Measurements from ENCODE around the gene NUDT5. TPM values are rescaled to one million over a fixed set of nuclear protein-coding genes. Genes with fewer than 3 reads are reported as not detected.

NUDT5 gene
- total RNA-seq, 2 experiments from 2014 or later: 71.4 to 74.8 TPM

- ATAC-seq (ENCODE audit: low read depth): no peak
- H3K36me3 Mint-ChIP-seq: peaks cover 39% of the 10 kb centered on the region
- no peak for DNase-seq
- H3K9me3 Mint-ChIP-seq: peaks cover 2% of the 10 kb centered on the region
- H3K4me3 Mint-ChIP-seq: no peak overlapping the region
- no peak overlapping the region for H3K27ac Mint-ChIP-seq
- no peaks in the 10 kb centered on the region for H3K27me3 Mint-ChIP-seq
- POLR2A ChIA-PET: no interaction called here
- H3K4me1 Mint-ChIP-seq: peaks cover 3% of the 10 kb centered on the region
These were observed 25.9 kb upstream of the NUDT5 start for GRCh38 chr10:12221323-12222298.

- peaks cover 28% of the 10 kb centered on the region for H3K36me3 Mint-ChIP-seq
- H3K27ac Mint-ChIP-seq: no peak overlapping the region
- DNase-seq (no peak), ATAC-seq (ENCODE audit: low read depth) (no peak)
- H3K4me3 Mint-ChIP-seq: no peak overlapping the region
- POLR2A ChIA-PET: no interaction called here
- no peaks in the 10 kb centered on the region for H3K9me3 Mint-ChIP-seq
- H3K27me3 Mint-ChIP-seq: no peaks in the 10 kb centered on the region
- peaks cover 9% of the 10 kb centered on the region for H3K4me1 Mint-ChIP-seq
These were observed 23.3 kb upstream of the NUDT5 start for GRCh38 chr10:12218991-12219390.

GRCh38 chr10:12214763-12215218 is 19.1 kb upstream of the NUDT5 start:
- Mint-ChIP-seq H3K27ac (peak overlapping the region; percentile 84), H3K36me3 (peaks cover 25% of the 10 kb centered on the region), H3K9me3 (no peaks in the 10 kb centered on the region), H3K4me3 (peak overlapping the region; percentile 68), H3K4me1 (peaks cover 6% of the 10 kb centered on the region), H3K27me3 (no peaks in the 10 kb centered on the region)
- ATAC-seq (ENCODE audit: low read depth) (no peak), DNase-seq (no peak)
- POLR2A ChIA-PET: interaction anchor here (0.5 to 1.3 kb wide), 2 partner anchors 19 to 532 kb away, joined by 3 to 6 read pairs; partner anchors contain the start of genes CDC123 and NUDT5

DNA sequence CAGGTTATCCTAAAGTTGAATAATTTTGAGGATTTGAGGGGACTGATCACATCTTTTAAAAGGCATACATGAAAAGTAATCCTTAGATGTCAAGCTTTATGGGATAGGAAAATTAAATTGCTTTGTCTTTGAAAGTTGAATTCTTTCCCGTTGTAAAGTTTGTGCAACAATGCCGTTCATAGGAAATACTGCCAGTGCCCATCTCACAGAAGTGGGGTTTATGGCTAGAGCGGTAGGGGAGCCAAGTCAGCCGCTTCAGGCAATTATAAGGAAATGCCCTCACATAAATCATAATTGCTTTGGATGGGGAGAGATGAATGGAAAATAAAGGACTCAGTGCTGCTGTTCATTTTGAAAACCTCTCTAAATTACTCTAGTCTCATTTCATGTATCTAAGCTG is 18.4 kb upstream of the NUDT5 start:
- POLR2A ChIA-PET: no interaction called here
- no peak overlapping the region for H3K27ac Mint-ChIP-seq
- no peaks in the 10 kb centered on the region for H3K27me3 Mint-ChIP-seq
- peaks cover 28% of the 10 kb centered on the region for H3K36me3 Mint-ChIP-seq
- ATAC-seq (ENCODE audit: low read depth) (no peak), DNase-seq (no peak)
- no peak overlapping the region for H3K4me3 Mint-ChIP-seq
- H3K4me1 Mint-ChIP-seq: peaks cover 7% of the 10 kb centered on the region
- H3K9me3 Mint-ChIP-seq: no peaks in the 10 kb centered on the region

- Mint-ChIP-seq H3K27ac (no peak overlapping the region), H3K4me1 (peaks cover 11% of the 10 kb centered on the region), H3K36me3 (peaks cover 27% of the 10 kb centered on the region), H3K4me3 (no peak overlapping the region), H3K9me3 (no peaks in the 10 kb centered on the region), H3K27me3 (no peaks in the 10 kb centered on the region)
- ATAC-seq (ENCODE audit: low read depth) (no peak), DNase-seq (no peak)
- POLR2A ChIA-PET: no interaction called here
These were observed 17.9 kb upstream of the NUDT5 start for GRCh38 chr10:12213621-12214020.

DNA sequence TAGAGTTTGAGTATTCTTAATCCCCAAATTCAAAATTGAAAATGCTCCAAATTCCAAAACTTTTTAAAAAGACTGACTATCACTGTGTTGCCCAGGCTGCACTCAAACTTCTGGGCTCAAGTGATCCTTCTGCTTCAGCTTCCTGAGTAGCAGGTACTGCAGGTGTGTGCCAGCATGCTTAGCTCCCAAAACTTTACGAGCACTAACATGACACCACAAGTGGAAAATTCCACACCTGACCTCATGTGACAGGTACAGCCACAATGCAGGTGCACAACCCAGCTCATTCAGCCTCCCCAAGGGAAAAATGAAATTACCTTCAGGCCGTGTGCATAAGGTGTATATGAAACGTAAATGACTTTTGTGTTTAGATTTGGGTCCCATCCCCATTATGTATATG is 16.8 kb upstream of the NUDT5 start:
- POLR2A ChIA-PET: no interaction called here
- no peak overlapping the region for H3K27ac Mint-ChIP-seq
- no peak for ATAC-seq (ENCODE audit: low read depth)
- H3K9me3 Mint-ChIP-seq: no peaks in the 10 kb centered on the region
- no peak for DNase-seq
- no peaks in the 10 kb centered on the region for H3K27me3 Mint-ChIP-seq
- no peak overlapping the region for H3K4me3 Mint-ChIP-seq
- H3K4me1 Mint-ChIP-seq: peaks cover 14% of the 10 kb centered on the region
- H3K36me3 Mint-ChIP-seq: peaks cover 29% of the 10 kb centered on the region

GRCh38 chr10:12208460-12208859 is 12.8 kb upstream of the NUDT5 start:
- peaks cover 29% of the 10 kb centered on the region for H3K36me3 Mint-ChIP-seq
- H3K27ac Mint-ChIP-seq: no peak overlapping the region
- H3K4me1 Mint-ChIP-seq: peaks cover 15% of the 10 kb centered on the region

GRCh38 chr10:12207114-12207513 is 11.4 kb upstream of the NUDT5 start:
- peaks cover 36% of the 10 kb centered on the region for H3K36me3 Mint-ChIP-seq

More at GRCh38 chr10:12208460-12208859, 12.8 kb upstream of the NUDT5 start:
- no peak for ATAC-seq (ENCODE audit: low read depth)
- H3K9me3 Mint-ChIP-seq: no peaks in the 10 kb centered on the region
- no peaks in the 10 kb centered on the region for H3K27me3 Mint-ChIP-seq
- H3K4me3 Mint-ChIP-seq: no peak overlapping the region
- no peak for DNase-seq
- POLR2A ChIA-PET: no interaction called here

GRCh38 chr10:12205082-12205481 is 9.4 kb upstream of the NUDT5 start:
- ATAC-seq (ENCODE audit: low read depth) (no peak), DNase-seq (no peak)
- Mint-ChIP-seq H3K4me3 (no peak overlapping the region), H3K27me3 (no peaks in the 10 kb centered on the region), H3K9me3 (no peaks in the 10 kb centered on the region), H3K36me3 (peaks cover 37% of the 10 kb centered on the region), H3K27ac (peak overlapping the region; percentile 59), H3K4me1 (peaks cover 34% of the 10 kb centered on the region)
- POLR2A ChIA-PET: no interaction called here

More at GRCh38 chr10:12207114-12207513, 11.4 kb upstream of the NUDT5 start:
- H3K27ac Mint-ChIP-seq: no peak overlapping the region
- no peak overlapping the region for H3K4me3 Mint-ChIP-seq
- H3K27me3 Mint-ChIP-seq: no peaks in the 10 kb centered on the region
- POLR2A ChIA-PET: no interaction called here
- DNase-seq (no peak), ATAC-seq (ENCODE audit: low read depth) (no peak)
- H3K4me1 Mint-ChIP-seq: peaks cover 24% of the 10 kb centered on the region
- H3K9me3 Mint-ChIP-seq: no peaks in the 10 kb centered on the region

DNA sequence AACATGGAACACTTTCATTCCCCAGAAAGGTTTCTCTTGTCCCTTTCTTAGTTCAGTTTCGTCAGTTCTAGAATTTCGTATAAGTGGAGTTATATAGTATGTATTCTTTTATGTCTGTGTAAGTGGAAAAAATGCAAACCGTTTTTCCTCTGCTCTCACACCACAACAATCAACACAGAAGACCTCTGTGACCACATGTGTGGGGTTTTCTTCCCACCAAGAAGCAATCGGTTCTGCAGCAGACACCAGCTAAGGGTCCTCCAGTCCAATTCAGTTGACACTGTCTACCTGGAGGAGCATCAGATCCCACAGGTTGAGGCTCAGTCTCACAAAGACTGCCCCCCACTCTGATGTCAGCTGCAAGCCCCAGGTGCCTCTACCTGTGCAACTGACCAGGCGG is 6.5 kb upstream of the NUDT5 start:
- POLR2A ChIA-PET: no interaction called here
- no peak overlapping the region for H3K27ac Mint-ChIP-seq
- no peaks in the 10 kb centered on the region for H3K27me3 Mint-ChIP-seq
- no peaks in the 10 kb centered on the region for H3K9me3 Mint-ChIP-seq
- H3K4me1 Mint-ChIP-seq: peaks cover 31% of the 10 kb centered on the region
- no peak overlapping the region for H3K4me3 Mint-ChIP-seq
- DNase-seq (no peak), ATAC-seq (ENCODE audit: low read depth) (peak; percentile 39)
- H3K36me3 Mint-ChIP-seq: peaks cover 41% of the 10 kb centered on the region

DNA sequence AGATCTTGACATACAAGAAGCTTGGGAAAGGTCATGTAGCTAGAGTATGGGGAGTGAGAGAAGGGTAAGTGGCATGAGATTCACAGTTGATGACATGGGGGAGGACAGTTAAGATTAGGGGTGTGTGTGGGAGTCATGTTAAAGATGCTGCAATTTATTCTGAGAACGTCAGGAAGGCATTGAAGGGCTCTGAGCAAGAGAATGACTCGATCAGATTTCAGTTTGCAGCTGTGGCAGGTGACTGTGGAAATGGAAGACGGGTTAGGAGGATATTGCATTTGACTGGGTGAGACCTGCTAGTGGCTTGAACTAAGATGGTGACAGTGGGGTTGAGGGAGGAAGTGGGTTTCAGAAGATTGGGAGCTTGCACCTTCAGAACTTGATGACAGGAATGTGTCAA is 5.9 kb upstream of the NUDT5 start:
- ATAC-seq (ENCODE audit: low read depth) (peak; percentile 34), DNase-seq (no peak)

DNA sequence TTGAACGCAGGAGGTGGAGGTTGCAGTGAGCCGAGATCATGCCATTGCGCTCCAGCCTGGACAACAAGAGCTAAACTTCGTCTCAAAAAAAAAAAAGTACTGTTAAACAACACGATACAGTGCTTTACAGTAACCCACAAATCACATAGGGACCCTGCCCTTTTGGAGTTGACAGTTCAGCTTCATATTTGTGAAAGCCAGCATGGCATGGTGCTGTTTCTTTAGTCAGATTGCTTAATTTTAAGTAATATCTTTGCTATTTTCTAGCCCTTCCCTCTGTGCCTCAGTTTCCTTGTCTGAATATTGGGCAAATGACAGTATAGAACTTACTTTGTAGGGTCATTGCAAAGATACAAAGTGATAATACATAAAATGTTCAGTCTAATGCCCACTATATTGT is 5.2 kb upstream of the NUDT5 start:
- DNase-seq: no peak
- Mint-ChIP-seq H3K4me3 (peak overlapping the region; percentile 58), H3K4me1 (peaks cover 36% of the 10 kb centered on the region), H3K36me3 (peaks cover 35% of the 10 kb centered on the region), H3K27ac (no peak overlapping the region), H3K9me3 (no peaks in the 10 kb centered on the region), H3K27me3 (no peaks in the 10 kb centered on the region)
- ATAC-seq (ENCODE audit: low read depth): no peak
- POLR2A ChIA-PET: no interaction called here

More for the DNA sequence above, 5.9 kb upstream of the NUDT5 start:
- Mint-ChIP-seq H3K27ac (peak overlapping the region; percentile 61), H3K36me3 (peaks cover 40% of the 10 kb centered on the region), H3K4me3 (peak overlapping the region; percentile 58), H3K27me3 (no peaks in the 10 kb centered on the region), H3K4me1 (peaks cover 35% of the 10 kb centered on the region), H3K9me3 (no peaks in the 10 kb centered on the region)
- POLR2A ChIA-PET: no interaction called here

GRCh38 chr10:12198156-12198555 is 2.5 kb upstream of the NUDT5 start:
- H3K4me1 Mint-ChIP-seq: peaks cover 37% of the 10 kb centered on the region

More at GRCh38 chr10:12198156-12198555, 2.5 kb upstream of the NUDT5 start:
- Mint-ChIP-seq H3K9me3 (no peaks in the 10 kb centered on the region), H3K27me3 (no peaks in the 10 kb centered on the region), H3K4me3 (peak overlapping the region; percentile 61), H3K36me3 (peaks cover 30% of the 10 kb centered on the region), H3K27ac (peak overlapping the region; percentile 26)
- POLR2A ChIA-PET: no interaction called here
- no peak for DNase-seq
- ATAC-seq (ENCODE audit: low read depth): no peak
